Neural cell (in vitro differentiated cells): ENCODE data around the gene ATG2A. TPM values are rescaled to one million over a fixed set of nuclear protein-coding genes. Genes with fewer than 3 reads are reported as not detected.

Experiments
- H2AFZ ChIP-seq: fragments of 200-600, 300-800 bp; sonication (generic), shearing (Covaris generic); 2 replicates; pipeline ENCODE4 v1.6.0; 2014; ENCODE audit warnings: low read depth, mild to moderate bottlenecking, antibody characterized with exemption, low read length, moderate library complexity
- H3F3A ChIP-seq: fragments of 200-600 bp; shearing (Covaris generic); 2 replicates; pipeline ENCODE4 v1.6.1; 2016; ENCODE audit warnings: mild to moderate bottlenecking, moderate library complexity, mixed read lengths, antibody characterized with exemption, low read length; ENCODE audit not compliant: insufficient read depth, poor library complexity, severe bottlenecking
- H3K27ac ChIP-seq: fragments of 200-600, 300-800 bp; sonication (generic), shearing (Covaris generic); 2 replicates; pipeline ENCODE4 v1.5.1; 2014; ENCODE audit warnings: mild to moderate bottlenecking, low read length, moderate library complexity
- H3K27me3 ChIP-seq: fragments of 300-800, 200-600 bp; sonication (generic), shearing (Covaris generic); 2 replicates; pipeline ENCODE4 v1.6.0; 2014; ENCODE audit warnings: mild to moderate bottlenecking, low read depth, low read length, moderate library complexity; ENCODE audit not compliant: insufficient read depth
- H3K36me3 ChIP-seq: fragments of 300-800, 200-600 bp; sonication (generic), shearing (Covaris generic); 2 replicates; pipeline ENCODE4 v1.5.1; 2014; ENCODE audit warnings: mild to moderate bottlenecking, antibody characterized with exemption, low read length, moderate library complexity; ENCODE audit not compliant: insufficient read depth
- H3K4me2 ChIP-seq: fragments of 300-800, 200-600 bp; sonication (generic), shearing (Covaris generic); 2 replicates; pipeline ENCODE4 v1.6.0; 2014; ENCODE audit warnings: mild to moderate bottlenecking, low read length
- H3K4me3 ChIP-seq: fragments of 300-800, 200-600 bp; sonication (generic), shearing (Covaris generic); 2 replicates; pipeline ENCODE4 v1.5.1; 2014; ENCODE audit warnings: mild to moderate bottlenecking, low read length, moderate library complexity
- H3K79me2 ChIP-seq: fragments of 200-600 bp; shearing (Covaris generic); replicated peaks from 2 replicates; pipeline ENCODE4 v1.6.0; 2014; ENCODE audit warnings: mild to moderate bottlenecking, low read length, moderate library complexity; ENCODE audit not compliant: insufficient read depth
- H3K9ac ChIP-seq: fragments of 300-800, 200-600 bp; sonication (generic), shearing (Covaris generic); 2 replicates; pipeline ENCODE4 v1.6.1; 2016; ENCODE audit warnings: mild to moderate bottlenecking, low read length, mixed read lengths
- H3K9me2 ChIP-seq: fragments of 200-600 bp; shearing (Covaris generic); 2 replicates; pipeline ENCODE4 v1.6.1; 2016; ENCODE audit warnings: mild to moderate bottlenecking, low read length, mixed read lengths; ENCODE audit not compliant: insufficient read depth
- H3K9me3 ChIP-seq: fragments of 200-600, 300-800 bp; sonication (generic), shearing (Covaris generic); 2 replicates; pipeline ENCODE4 v1.6.1; 2016; ENCODE audit warnings: mild to moderate bottlenecking, mixed run types, low read length, moderate library complexity, mixed read lengths
- H4K20me1 ChIP-seq: fragments of 200-600 bp; shearing (Covaris generic); 2 replicates; pipeline ENCODE4 v1.6.1; 2016; ENCODE audit warnings: mild to moderate bottlenecking, mixed run types; ENCODE audit not compliant: insufficient read depth
- EP300 ChIP-seq: fragments of 450-650 bp; conservative IDR thresholded peaks from 2 replicates; pipeline ENCODE4 v1.6.1; 2014; ENCODE audit warnings: antibody characterized with exemption, mild to moderate bottlenecking, moderate library complexity; ENCODE audit not compliant: poor library complexity, severe bottlenecking
- EZH2 ChIP-seq: fragments of 200-600, 300-800 bp; shearing (Covaris generic), sonication (generic); IDR thresholded peaks from 2 replicates; pipeline ENCODE4 v1.6.1; 2014; ENCODE audit warnings: antibody characterized with exemption, low read length, borderline replicate concordance, mild to moderate bottlenecking; ENCODE audit not compliant: insufficient read depth, poor library complexity, severe bottlenecking
- MXI1 ChIP-seq: fragments of 450-650 bp; conservative IDR thresholded peaks from 2 replicates; pipeline ENCODE4 v1.6.1; 2014; ENCODE audit warnings: antibody characterized with exemption, mild to moderate bottlenecking; ENCODE audit not compliant: poor library complexity, severe bottlenecking
- POLR2AphosphoS5 ChIP-seq: IDR thresholded peaks from 2 replicates; pipeline ENCODE4 v1.6.1; 2012
- RAD21 ChIP-seq: fragments of 450-650 bp; conservative IDR thresholded peaks from 2 replicates; pipeline ENCODE4 v1.6.1; 2014; ENCODE audit warnings: antibody characterized with exemption, mild to moderate bottlenecking, moderate library complexity
- SMC3 ChIP-seq: fragments of 450-650 bp; conservative IDR thresholded peaks from 2 replicates; pipeline ENCODE4 v1.6.1; 2014; ENCODE audit warnings: antibody characterized with exemption, mild to moderate bottlenecking, moderate library complexity; ENCODE audit not compliant: poor library complexity
- TAF1 ChIP-seq: IDR thresholded peaks from 2 replicates; pipeline ENCODE4 v1.6.1; 2012; ENCODE audit warnings: low read depth
- polyA plus RNA-seq: library from polyadenylated mRNA; depleted of rRNA; stranded (reverse); fragments of >200 nt; gene quantifications from 2 replicates; pipeline ENCODE4 v1.2.3, GENCODE V29; 2014
- TF ChIP-seq, protein P1 (sequence below): IDR thresholded peaks from 2 replicates; pipeline ENCODE4 v1.6.1; 2012; ENCODE audit warnings: borderline replicate concordance
- TF ChIP-seq, protein P2 (sequence below): fragments of 450-650 bp; IDR thresholded peaks from 2 replicates; pipeline ENCODE4 v1.5.1; 2014; ENCODE audit warnings: antibody characterized with exemption, mild to moderate bottlenecking, moderate library complexity; ENCODE audit not compliant: poor library complexity, severe bottlenecking

The ATG2A gene
- polyA plus RNA-seq, 1 donor from 2014 or later, result 7.5 TPM

DNA sequence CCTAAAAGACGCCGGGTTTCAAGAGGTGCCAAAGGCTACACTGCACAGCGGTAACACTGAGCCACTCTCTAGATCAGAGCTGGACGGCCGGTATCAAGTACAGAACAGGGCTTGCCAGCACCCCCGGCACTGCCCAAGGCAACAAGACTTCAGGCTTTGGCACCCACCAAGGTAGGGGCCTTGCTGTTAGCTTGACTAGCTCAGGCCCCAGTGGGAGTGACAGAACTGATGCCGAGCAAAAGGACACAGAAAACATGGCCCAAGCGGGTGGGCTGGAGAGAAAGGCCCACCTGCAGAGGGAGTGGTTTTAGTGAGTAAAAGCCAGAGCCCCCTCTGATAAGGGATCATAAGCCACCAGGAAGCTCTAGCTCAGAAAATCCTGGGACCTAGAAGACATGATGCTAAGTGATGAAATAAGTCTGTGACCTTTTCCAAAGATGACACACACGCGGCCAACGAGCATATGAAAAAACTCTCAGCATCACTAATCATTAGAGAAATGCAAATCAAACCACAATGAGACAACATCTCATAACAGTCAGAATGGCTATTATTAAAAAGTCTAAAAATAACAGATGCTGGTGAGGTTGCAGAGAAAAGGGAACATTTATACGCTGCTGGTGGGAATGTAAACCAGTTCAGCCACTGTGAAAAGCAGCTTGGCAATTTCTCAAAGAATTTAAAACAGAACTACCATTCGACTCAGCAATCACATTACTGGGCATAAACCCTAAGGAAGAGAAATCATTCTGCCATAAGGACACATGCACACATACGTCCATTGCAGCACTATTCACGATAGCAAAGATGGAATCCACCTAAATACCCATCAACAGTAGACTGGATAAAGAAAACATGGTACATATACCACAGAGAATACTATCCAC, 51.5 kb downstream of the ATG2A start:
- H3K9me2 ChIP-seq, result no peaks in the 10 kb centered on the region
- no peak overlapping the region for H3K4me3 ChIP-seq
- no peak overlapping the region for H2AFZ ChIP-seq
- no peak overlapping the region for H3K4me2 ChIP-seq
- H3K27ac ChIP-seq, result no peak overlapping the region
- TF ChIP-seq MXI1, result no peak
- TF ChIP-seq POLR2AphosphoS5, result no peak
- no peak for TF ChIP-seq EP300
- H3F3A ChIP-seq, result no peaks in the 10 kb centered on the region
- H3K9ac ChIP-seq, result no peak overlapping the region
- no peaks in the 10 kb centered on the region for H3K9me3 ChIP-seq
- H3K36me3 ChIP-seq, result no peaks in the 10 kb centered on the region
- H4K20me1 ChIP-seq, result no peaks in the 10 kb centered on the region
- H3K79me2 ChIP-seq, result no peaks in the 10 kb centered on the region
- H3K27me3 ChIP-seq, result no peaks in the 10 kb centered on the region

- Histone ChIP-seq H3K9me3 (no peaks in the 10 kb centered on the region), H3F3A (no peaks in the 10 kb centered on the region), H3K36me3 (no peaks in the 10 kb centered on the region), H3K4me3 (no peak overlapping the region), H3K27ac (no peak overlapping the region), H4K20me1 (no peaks in the 10 kb centered on the region), H3K79me2 (no peaks in the 10 kb centered on the region), H3K9ac (no peak overlapping the region), H3K9me2 (no peaks in the 10 kb centered on the region), H3K4me2 (no peak overlapping the region), H2AFZ (no peak overlapping the region), H3K27me3 (no peaks in the 10 kb centered on the region)
- TF ChIP-seq, protein P1, sequence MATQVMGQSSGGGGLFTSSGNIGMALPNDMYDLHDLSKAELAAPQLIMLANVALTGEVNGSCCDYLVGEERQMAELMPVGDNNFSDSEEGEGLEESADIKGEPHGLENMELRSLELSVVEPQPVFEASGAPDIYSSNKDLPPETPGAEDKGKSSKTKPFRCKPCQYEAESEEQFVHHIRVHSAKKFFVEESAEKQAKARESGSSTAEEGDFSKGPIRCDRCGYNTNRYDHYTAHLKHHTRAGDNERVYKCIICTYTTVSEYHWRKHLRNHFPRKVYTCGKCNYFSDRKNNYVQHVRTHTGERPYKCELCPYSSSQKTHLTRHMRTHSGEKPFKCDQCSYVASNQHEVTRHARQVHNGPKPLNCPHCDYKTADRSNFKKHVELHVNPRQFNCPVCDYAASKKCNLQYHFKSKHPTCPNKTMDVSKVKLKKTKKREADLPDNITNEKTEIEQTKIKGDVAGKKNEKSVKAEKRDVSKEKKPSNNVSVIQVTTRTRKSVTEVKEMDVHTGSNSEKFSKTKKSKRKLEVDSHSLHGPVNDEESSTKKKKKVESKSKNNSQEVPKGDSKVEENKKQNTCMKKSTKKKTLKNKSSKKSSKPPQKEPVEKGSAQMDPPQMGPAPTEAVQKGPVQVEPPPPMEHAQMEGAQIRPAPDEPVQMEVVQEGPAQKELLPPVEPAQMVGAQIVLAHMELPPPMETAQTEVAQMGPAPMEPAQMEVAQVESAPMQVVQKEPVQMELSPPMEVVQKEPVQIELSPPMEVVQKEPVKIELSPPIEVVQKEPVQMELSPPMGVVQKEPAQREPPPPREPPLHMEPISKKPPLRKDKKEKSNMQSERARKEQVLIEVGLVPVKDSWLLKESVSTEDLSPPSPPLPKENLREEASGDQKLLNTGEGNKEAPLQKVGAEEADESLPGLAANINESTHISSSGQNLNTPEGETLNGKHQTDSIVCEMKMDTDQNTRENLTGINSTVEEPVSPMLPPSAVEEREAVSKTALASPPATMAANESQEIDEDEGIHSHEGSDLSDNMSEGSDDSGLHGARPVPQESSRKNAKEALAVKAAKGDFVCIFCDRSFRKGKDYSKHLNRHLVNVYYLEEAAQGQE, result no peak
- TF ChIP-seq EP300 (no peak), POLR2AphosphoS5 (no peak), RAD21 (no peak), TAF1 (no peak), MXI1 (no peak), EZH2 (no peak), SMC3 (no peak)
- TF ChIP-seq, protein P2, sequence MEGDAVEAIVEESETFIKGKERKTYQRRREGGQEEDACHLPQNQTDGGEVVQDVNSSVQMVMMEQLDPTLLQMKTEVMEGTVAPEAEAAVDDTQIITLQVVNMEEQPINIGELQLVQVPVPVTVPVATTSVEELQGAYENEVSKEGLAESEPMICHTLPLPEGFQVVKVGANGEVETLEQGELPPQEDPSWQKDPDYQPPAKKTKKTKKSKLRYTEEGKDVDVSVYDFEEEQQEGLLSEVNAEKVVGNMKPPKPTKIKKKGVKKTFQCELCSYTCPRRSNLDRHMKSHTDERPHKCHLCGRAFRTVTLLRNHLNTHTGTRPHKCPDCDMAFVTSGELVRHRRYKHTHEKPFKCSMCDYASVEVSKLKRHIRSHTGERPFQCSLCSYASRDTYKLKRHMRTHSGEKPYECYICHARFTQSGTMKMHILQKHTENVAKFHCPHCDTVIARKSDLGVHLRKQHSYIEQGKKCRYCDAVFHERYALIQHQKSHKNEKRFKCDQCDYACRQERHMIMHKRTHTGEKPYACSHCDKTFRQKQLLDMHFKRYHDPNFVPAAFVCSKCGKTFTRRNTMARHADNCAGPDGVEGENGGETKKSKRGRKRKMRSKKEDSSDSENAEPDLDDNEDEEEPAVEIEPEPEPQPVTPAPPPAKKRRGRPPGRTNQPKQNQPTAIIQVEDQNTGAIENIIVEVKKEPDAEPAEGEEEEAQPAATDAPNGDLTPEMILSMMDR, result no peak
These were observed 52.3 kb downstream of the ATG2A start for GRCh38 chr11:64864473-64865285.
